ENCODE data around the gene RAPGEF2.
"Not testable (repeated sequence)": the region's sequence is repeated elsewhere in the genome, so short reads cannot be mapped to it uniquely, and the experiment has no call there.

Gene RAPGEF2

GRCh38 chr4:159379064-159379463, 276.2 kb downstream of the RAPGEF2 start:
- not testable (repeated sequence) for DNase-seq

- DNase-seq = no peak
Observed at GRCh38 chr4:159379836-159380235, 277.0 kb downstream of the RAPGEF2 start.

- peak; percentile 21 for DNase-seq
Observed at GRCh38 chr4:159382856-159383561, 280.1 kb downstream of the RAPGEF2 start.

- no peak for DNase-seq
Observed at GRCh38 chr4:159383562-159383931, 280.7 kb downstream of the RAPGEF2 start.

- DNase-seq = no peak
Observed at GRCh38 chr4:159384017-159384416, 281.1 kb downstream of the RAPGEF2 start.

- DNase-seq = no peak
Observed at GRCh38 chr4:159384632-159385031, 281.8 kb downstream of the RAPGEF2 start.

GRCh38 chr4:159386620-159387019, 283.7 kb downstream of the RAPGEF2 start:
- no peak for DNase-seq

- no peak for DNase-seq
Observed at GRCh38 chr4:159389756-159390155, 286.9 kb downstream of the RAPGEF2 start.

- DNase-seq = peak; percentile 99
Observed at GRCh38 chr4:159390648-159391047, 287.8 kb downstream of the RAPGEF2 start.

GRCh38 chr4:159395693-159396092, 292.8 kb downstream of the RAPGEF2 start:
- no peak for DNase-seq

GRCh38 chr4:159396151-159396550, 293.3 kb downstream of the RAPGEF2 start:
- no peak for DNase-seq

GRCh38 chr4:159398236-159398638, 295.4 kb downstream of the RAPGEF2 start:
- peak; percentile 51 for DNase-seq

GRCh38 chr4:159400558-159401225, 297.8 kb downstream of the RAPGEF2 start:
- DNase-seq = peak; percentile 90

GRCh38 chr4:159401226-159401712, 298.4 kb downstream of the RAPGEF2 start:
- no peak for DNase-seq

- DNase-seq = peak; percentile 95
Observed at GRCh38 chr4:159401791-159402380, 299.0 kb downstream of the RAPGEF2 start.

Data from fibroblast of skin of right quadriceps (primary cell).